Measurements from ENCODE around the gene CHCHD6. TPM values are rescaled to one million over a fixed set of nuclear protein-coding genes. Genes with fewer than 3 reads are reported as not detected.

The CHCHD6 gene
- total RNA-seq, 1 experiment from 2014 or later: 36.3 TPM

GRCh38 chr3:126928921-126929474 lies 225.0 kb downstream of the CHCHD6 start:
- no TSS peak for BruUV-seq (replicated peaks)
- Histone ChIP-seq H3K4me2 (ENCODE audit: low read length) (no peak overlapping the region), H3K4me3 (replicated peaks in 1 of 2; ENCODE audit: low read depth in 1 of 2, low read length in 2 of 2) (no peak overlapping the region), H2AFZ (ENCODE audit: low read depth, low read length, poor library complexity, severe bottlenecking) (no peak overlapping the region), H3K9me2 (ENCODE audit: insufficient read depth) (no peaks in the 10 kb centered on the region), H3K27ac (ENCODE audit: low read depth, low read length) (no peak overlapping the region), H3K4me1 (ENCODE audit: control insufficient read depth in 1 of 2, insufficient read depth in 2 of 2, low read length in 2 of 2) (peaks cover 5 to 16% of the 10 kb centered on the region in 2 experiments; a peak in 3 of 4 replicates), H3K9ac (ENCODE audit: low read length) (no peak overlapping the region), H3K79me2 (ENCODE audit: insufficient read depth, low read length) (no peaks in the 10 kb centered on the region), H4K20me1 (ENCODE audit: insufficient read depth) (no peaks in the 10 kb centered on the region), H3K36me3 (ENCODE audit: control insufficient read depth in 1 of 2, insufficient read depth in 2 of 2, low read length in 2 of 2) (no peaks in the 10 kb centered on the region), H3K27me3 (ENCODE audit: insufficient read depth, low read length) (no peaks in the 10 kb centered on the region), H3K9me3 (ENCODE audit: control insufficient read depth in 1 of 2, insufficient read depth in 1 of 2, low read depth in 1 of 2, low read length in 2 of 2) (no peaks in the 10 kb centered on the region)
- TF ChIP-seq REST (IDR thresholded peaks at IDR 0.05; ENCODE audit: low read depth) (no peak), CTCF (IDR thresholded peaks at IDR 0.05 in 2 of 3, conservative IDR thresholded peaks at IDR 0.05 in 1 of 3; ENCODE audit: borderline replicate concordance in 1 of 3, insufficient read depth in 1 of 3, low read depth in 2 of 3, low read length in 2 of 3) (no peak), CBX3 (IDR thresholded peaks at IDR 0.05; ENCODE audit: low read depth) (no peak), ATF3 (IDR thresholded peaks at IDR 0.05) (no peak), RAD21 (IDR thresholded peaks at IDR 0.05; ENCODE audit: low read depth) (no peak), FOSL1 (IDR thresholded peaks at IDR 0.05; ENCODE audit: low read depth) (no peak), JUND (IDR thresholded peaks at IDR 0.05) (no peak), ELF1 (IDR thresholded peaks at IDR 0.05; ENCODE audit: borderline replicate concordance, low read depth) (no peak), EZH2 (IDR thresholded peaks at IDR 0.05) (no peak), EGR1 (IDR thresholded peaks at IDR 0.05; ENCODE audit: low read depth) (no peak), POLR2A (IDR thresholded peaks at IDR 0.05; ENCODE audit: borderline replicate concordance, extremely low read depth, insufficient read depth, insufficient read length) (no peak), SP1 (IDR thresholded peaks at IDR 0.05; ENCODE audit: low read depth) (no peak), ZNF274 (IDR thresholded peaks at IDR 0.05; ENCODE audit: low read depth, low read length) (no peak), CEBPB (IDR thresholded peaks at IDR 0.05; ENCODE audit: low read depth) (no peak)
- intact Hi-C loops (cut with micrococcal nuclease): no loop called here
- DNase-seq (ENCODE audit: low read depth, low spot score) (no peak), ATAC-seq (no peak)
- POLR2A ChIA-PET: no interaction called here
- RAD21 ChIA-PET (ENCODE audit: low non-redundant PET in 1 of 2, low total read pairs in 2 of 2, uncharacterized antibody in 2 of 2, unreplicated experiment in 2 of 2): no interaction called here
- CTCF ChIA-PET: no interaction called here

All from HCT116 (cell line).